Measurements from ENCODE around the gene ANTXRL.
"Not testable (repeated sequence)": the region's sequence is repeated elsewhere in the genome, so short reads cannot be mapped to it uniquely, and the experiment has no call there.

ANTXRL gene

DNA sequence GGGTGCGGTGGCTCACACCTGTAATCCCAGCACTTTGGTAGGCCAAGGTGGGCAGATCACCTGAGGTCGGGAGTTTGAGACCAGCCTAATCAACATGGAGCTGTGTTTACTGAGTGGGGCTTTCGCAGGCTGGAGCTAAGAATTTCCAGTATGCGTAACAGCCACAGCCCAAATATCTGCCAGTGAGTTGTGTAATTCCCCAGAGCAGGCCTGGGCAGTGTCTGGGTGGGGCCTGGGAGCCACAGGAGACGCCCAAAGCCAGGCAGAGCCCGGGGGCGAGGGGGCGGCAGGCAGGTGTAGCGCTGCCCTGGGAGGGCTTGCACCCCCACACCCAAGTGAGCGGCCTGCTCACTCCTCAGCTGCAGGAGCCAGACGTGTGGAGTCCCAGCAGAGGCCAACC lies 88.6 kb downstream of the ANTXRL start, which contains the start of gene ANXA8L1:
Gene ANXA8L1 (plus strand): TSS at position 371 of the 400 bp plus-strand sequence. CDS start 76 bp downstream, outside the sequence.
- not testable (repeated sequence) for DNase-seq

GRCh38 chr10:46377022-46377421 lies 90.2 kb downstream of the ANTXRL start:
- DNase-seq: not testable (repeated sequence)

- DNase-seq: not testable (repeated sequence)
These were observed 90.9 kb downstream of the ANTXRL start for GRCh38 chr10:46377651-46378050.

DNA sequence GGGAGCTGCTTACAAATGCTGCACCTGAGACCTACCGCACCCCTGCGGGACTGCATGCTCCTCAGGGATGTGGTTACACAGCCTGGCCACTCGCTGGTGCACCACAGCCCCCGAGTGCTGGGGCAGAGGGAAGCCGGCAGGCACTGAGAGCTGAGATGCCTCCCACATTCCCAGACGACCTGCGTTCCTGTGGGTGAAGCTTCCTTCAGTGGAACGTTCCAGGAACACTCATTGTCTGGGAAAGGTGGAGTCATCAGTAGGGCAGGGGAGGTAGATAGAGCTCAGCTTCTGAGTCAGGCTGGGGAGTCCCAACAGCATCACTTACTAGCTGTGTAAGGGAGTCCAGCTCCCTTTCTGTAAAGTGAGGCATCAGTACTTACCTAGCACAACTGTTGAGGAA lies 91.3 kb downstream of the ANTXRL start:
- DNase-seq: not testable (repeated sequence)

- DNase-seq: not testable (repeated sequence)
These were observed 92.5 kb downstream of the ANTXRL start for GRCh38 chr10:46379233-46379848.
